GM21619 (cell line): ENCODE data around the gene SEMA6C.
"Not testable (repeated sequence)": the region's sequence is repeated elsewhere in the genome, so short reads cannot be mapped to it uniquely, and the experiment has no call there.

Experiments used
- ATAC-seq: cut with Tn5 transposase; IDR thresholded peaks from one replicate; pipeline ENCODE4 v1.9.1; 2021; ENCODE audit not compliant: unreplicated experiment

The SEMA6C gene

GRCh38 chr1:151130987-151131586, 15.3 kb downstream of the SEMA6C start:
- no peak for ATAC-seq

GRCh38 chr1:151128800-151129199, 17.6 kb downstream of the SEMA6C start:
- ATAC-seq, result no peak

- no peak for ATAC-seq
These were observed 21.5 kb downstream of the SEMA6C start for GRCh38 chr1:151124763-151125403.

- ATAC-seq, result no peak
These were observed 32.6 kb downstream of the SEMA6C start for GRCh38 chr1:151113877-151114276.

- no peak for ATAC-seq
These were observed 38.1 kb downstream of the SEMA6C start for GRCh38 chr1:151108331-151108730.

DNA sequence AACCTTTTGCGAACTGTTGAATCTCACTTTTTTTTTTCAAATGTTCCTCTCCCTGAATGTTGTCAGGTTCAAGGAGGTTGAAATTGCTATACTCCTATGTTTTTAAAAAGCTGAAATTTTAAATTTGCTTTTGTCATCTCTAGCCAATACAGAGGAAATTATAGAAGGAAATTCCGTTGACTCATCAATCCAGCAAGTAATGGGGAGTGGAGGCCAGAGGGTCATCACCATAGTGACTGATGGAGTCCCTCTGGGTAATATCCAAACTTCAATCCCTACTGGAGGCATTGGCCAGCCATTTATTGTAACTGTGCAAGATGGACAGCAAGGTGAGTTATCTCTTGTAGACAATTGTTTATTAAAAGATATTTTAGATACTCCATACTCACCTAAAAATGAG, 39.5 kb downstream of the SEMA6C start:
- ATAC-seq, result no peak

DNA sequence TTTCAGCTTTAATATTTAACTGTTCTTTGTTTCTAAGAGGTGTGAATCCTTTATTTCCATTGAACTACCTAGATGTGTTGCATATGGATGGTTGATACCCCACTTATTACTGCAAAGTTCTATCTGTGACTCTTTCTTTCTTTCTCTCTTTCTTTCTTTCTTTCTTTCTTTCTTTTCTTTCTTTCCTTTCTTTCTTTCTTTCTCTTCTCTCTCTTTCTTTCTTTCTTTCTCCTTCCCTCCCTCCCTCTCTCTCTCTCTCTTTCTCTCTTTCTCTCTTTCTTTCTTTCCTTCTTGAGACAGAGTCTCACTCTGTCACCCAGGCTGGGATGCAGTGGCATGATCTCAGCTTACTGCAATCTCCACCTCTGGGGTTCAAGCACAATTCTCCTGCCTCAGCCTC, 41.8 kb downstream of the SEMA6C start:
- ATAC-seq, result no peak

DNA sequence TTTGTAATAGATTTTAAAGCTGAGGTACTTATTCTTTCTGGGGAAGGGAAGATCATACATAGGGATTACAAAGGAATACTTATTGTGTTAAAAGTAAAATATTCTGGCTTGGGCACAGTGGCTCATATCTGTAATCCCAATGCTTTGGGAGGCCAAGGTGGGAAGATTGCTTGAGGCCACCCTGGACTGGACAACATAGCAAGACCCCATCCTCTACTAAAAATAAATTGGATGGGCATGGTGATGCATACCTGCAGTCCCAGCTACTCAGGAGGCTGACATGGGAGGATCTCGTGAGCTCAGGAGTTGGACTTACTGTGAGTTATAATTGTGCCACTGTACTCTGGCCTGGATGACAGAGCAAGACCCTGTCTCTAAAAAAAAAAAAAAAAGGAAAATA, 48.3 kb downstream of the SEMA6C start:
- no peak for ATAC-seq

GRCh38 chr1:151097426-151097825, 49.0 kb downstream of the SEMA6C start:
- not testable (repeated sequence) for ATAC-seq

DNA sequence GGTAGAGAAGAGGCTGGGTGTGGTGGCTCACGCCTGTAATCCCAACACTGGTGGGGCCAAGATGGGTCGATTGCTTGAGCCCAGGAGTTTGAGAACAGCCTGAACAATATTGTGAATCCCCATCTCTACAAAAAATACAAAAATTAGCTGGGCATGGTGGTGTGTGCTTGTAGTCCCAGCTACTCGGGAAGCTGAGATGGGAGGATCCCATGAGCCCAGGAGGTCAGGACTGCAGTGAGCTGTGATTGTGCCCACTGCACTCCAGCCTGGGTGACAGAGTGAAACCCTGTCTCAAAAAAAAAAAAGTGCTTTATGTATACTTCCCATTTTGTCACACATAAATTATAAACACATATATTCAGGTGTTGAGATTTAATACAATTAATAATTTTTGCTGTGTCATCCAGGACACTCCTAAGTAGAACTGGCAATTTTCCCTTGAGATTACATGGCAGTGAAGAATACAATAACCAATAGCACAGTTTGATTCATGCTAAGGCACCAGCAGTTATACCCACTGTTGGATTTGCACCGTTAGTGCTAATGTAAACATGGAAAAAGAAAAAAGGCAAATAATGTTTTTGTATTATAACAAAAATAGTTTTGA, 60.4 kb downstream of the SEMA6C start:
- ATAC-seq, result no peak
